ENCODE data around the gene CDRT4.
"Not testable (repeated sequence)": the region's sequence is repeated elsewhere in the genome, so short reads cannot be mapped to it uniquely, and the experiment has no call there.

The CDRT4 gene

DNA sequence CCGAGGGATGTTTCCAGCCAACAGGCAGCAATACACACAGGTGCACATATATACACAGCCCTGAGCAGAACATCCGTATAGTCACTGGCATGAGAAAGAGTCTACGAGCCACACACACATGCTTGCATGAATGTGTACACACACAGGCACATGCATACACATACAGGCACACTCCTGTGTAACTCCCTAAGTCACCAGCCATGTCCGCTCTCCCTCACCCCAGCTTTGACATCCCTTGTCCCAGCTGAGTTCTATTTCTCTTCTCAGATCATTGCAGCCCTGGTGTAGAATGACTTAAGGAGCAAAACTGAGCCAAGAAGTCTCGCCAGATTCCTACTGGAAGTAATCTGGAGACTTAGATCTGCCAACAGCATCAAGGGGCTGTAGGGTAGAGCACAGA lies 13.1 kb downstream of the CDRT4 start:
- no peak for DNase-seq

GRCh38 chr17:15453782-15454181 lies 13.6 kb downstream of the CDRT4 start:
- no peak for DNase-seq

DNA sequence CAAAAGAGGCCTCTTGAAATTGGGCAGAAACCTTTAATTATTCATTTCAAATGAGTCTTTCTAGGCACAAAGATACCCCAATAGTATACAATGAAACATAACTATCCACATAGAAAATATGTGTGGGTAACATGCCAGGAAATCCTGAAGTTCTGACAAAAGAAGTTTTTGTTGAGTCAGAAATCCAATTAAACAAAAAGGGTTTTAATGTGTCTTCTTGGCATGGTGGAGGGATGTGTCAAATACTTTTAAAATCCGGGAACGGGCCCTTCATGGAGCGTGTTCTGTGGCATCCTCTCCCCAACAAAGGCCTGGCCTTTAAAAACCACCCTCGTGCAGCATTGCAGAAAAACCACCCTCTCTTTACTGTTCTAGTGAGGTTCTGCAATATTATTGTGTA lies 14.2 kb downstream of the CDRT4 start:
- no peak for DNase-seq

DNA sequence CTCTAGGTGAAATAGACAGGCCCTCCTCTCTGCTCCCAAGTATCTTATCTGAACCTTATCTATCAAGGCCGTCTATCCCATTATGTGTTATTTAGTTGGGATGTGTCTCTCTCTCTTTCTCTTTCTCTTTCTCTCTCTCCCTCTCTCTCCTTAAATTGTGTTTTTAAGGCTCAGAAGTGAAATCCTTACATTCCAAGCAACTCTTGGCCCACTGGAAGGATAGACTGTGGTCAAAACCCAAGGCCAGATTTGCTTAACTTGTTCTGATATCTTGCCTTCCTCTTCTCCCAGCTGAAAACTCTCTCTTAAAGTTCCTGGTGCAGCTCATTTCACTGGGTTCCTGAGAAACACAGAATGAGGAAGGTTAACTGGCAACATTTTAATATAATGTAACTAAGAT lies 14.7 kb downstream of the CDRT4 start:
- DNase-seq, result no peak

GRCh38 chr17:15451680-15452079 lies 15.7 kb downstream of the CDRT4 start:
- DNase-seq, result no peak

DNA sequence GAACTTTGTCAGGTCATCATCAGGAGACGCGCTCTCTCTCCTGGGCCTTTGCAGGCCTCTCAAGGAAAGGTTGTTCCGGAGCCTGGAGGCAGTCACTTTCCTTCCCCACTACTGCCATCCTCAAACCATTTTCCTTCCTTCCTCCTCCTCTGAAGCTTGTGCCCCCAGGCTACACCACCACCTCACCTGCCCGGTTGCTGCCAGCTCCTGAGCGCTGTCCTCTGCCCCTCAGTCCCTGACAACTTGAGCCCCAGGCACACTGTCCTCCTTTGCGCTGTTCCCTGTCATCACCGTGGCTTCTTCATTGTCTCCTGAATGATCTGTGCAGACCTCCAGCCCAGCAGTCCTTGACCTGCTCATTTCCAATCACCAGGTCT lies 18.9 kb downstream of the CDRT4 start:
- DNase-seq, result no peak

GRCh38 chr17:15447928-15448579 lies 19.4 kb downstream of the CDRT4 start:
- no peak for DNase-seq

DNA sequence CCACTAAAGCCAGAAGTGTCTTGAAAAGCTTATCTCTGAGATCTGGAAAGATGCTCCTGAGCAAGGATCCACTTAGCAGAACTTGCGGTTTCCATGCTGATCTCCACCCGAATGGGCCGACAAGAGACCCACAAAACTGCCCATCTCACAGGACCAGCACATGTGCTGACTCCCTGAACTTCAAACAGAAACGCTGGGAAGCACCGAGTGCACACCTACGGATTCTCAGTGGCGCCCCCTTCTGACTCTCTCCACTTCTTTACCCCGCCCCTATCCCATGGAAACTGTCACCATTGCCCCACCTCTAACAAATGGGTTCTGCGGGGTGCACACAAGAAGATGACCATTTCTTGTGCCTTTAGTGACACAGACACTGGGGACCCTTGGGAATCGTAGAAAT lies 21.4 kb downstream of the CDRT4 start:
- DNase-seq, result no peak

- no peak for DNase-seq
These were observed 22.6 kb downstream of the CDRT4 start for GRCh38 chr17:15444805-15445204.

- DNase-seq, result no peak
These were observed 24.9 kb downstream of the CDRT4 start for GRCh38 chr17:15442311-15443180.

DNA sequence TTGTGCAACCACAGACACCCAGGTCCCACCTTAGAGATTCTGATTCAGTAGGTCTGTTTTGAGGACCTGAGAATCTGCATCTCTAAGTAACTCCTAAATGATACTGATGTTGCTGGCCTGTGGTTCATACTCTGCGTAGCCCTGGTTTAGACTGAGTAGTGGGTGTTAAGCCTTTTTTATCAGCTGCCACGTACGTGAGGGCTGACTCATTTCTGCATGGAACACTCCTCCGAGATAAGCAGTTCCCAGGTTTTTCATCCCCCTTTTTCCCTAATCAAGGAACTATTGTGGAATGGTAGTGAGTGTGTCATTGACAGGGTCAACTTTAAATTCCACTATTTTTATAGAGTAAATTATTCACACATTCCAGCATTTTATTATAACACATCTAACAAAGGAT lies 26.1 kb downstream of the CDRT4 start:
- DNase-seq, result no peak

DNA sequence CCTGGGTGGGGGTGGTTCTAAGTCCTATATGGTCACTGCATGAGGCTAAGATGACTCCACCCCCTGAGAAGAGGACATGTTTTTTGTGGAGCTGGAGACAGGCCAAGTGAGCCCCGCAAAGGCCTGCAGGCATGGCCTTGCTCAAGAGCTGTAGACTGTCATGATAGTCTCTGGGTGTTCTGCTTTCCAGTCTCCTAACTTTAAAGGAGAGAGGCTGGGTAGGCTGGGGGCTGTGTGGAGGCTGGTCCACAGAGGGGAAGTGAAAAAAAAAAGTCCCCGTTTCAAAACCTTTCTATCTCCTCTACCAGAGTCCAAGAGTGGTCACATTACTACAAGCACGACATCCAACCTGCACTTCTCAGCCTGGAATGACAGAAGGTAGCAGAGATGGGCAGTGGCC lies 27.1 kb downstream of the CDRT4 start:
- DNase-seq, result peak; percentile 28 to 49

- DNase-seq, result not testable (repeated sequence)
These were observed 28.0 kb downstream of the CDRT4 start for GRCh38 chr17:15439205-15439985.

GRCh38 chr17:15438491-15439105 lies 28.8 kb downstream of the CDRT4 start:
- DNase-seq, result no peak

DNA sequence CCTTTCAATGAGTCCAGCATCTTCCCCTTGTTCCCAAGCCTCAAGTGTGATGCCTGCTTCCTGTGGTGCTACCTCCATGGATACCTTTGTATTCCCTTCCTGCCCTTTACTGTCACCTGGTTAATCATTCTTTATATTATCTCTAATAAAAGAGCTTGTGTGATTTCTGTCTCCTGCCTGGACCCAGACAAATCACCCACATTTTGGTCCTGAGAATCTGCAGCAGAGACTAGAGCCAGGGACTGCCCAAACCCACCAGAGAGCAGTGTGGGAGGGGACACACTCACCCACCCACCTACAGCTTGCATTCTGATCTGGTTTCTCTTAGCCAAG lies 30.2 kb downstream of the CDRT4 start:
- no peak for DNase-seq

DNA sequence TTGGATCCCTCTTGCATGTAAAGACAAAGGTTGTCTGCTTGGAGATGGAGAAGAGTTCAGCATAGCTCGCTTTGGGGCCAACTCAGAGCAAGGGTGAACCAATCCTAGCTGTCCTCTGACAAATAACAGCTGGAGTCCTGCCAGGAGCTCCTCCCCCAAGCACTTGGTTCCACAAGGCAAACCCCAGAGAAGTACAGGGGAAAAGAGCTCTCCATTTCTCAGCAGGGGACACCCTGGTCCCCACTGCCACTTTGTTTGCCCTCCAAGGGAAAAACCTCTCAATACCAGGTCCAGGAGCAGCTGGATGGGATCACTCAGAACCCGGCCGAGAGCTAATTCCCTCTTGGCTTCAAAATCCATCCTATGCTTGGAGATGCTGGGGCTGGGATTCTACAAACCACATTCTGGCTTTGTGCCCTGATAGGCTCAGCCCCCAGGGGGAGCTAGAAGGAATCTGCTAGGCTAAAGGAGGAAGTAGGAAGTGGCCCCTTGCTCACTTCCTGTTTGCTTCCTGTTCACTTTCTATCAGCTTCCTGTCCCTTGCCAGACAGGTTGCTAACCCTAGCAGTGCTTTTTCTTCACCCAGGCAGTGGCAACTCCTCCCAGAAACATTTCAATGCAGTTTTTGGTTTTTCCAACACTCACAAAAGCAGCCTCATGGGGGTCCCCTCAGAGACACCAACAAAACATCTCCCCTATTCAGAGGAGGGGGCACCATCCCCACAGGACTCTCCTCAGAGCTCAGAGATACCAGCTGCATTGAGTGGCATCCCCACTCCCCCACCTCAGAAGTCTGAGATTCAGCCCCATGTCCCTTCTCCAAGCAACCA lies 30.7 kb downstream of the CDRT4 start:
- peak; percentile 13 to 33 for DNase-seq

DNA sequence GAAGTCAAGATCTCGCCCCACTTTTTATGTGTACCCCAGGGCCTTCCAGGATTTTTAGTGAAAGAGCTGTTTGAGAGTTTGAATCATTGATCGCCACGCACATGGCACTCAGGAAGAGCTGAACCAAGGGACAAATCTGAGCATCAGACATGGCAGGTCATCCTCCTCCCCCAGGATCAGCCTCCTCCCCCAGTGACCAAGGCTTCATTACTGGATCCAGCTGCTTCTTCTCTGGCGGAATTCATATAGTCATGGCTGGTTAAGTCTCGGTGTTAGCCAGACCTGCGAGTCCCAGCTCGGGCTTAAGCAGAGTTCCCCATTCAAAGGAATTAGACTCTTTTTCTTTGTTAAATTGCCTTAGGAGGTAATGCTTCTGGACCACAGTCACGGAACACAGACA lies 32.5 kb downstream of the CDRT4 start:
- DNase-seq, result no peak

GRCh38 chr17:15432807-15433611 lies 34.4 kb downstream of the CDRT4 start:
- no peak for DNase-seq

GRCh38 chr17:15431766-15432165 lies 35.7 kb downstream of the CDRT4 start:
- DNase-seq, result no peak

DNA sequence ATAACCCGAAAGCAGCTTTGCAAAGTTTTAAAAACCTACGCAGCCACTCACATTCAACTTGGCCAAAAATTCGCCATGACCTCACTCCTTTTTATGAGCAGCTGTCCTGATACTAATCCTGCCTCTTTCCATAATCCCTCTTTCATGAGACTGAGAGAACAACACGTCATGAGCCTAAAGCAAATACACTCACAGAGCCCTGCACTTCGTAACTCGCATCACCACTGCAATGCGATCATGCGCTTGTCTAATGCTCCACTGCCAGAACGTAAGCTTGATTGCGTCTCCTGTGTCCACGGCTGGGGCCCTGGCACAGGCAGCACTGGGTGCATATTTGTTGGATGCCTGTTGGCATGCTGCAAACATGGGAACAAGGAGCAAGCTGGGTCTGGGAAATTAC lies 36.2 kb downstream of the CDRT4 start:
- no peak for DNase-seq

DNA sequence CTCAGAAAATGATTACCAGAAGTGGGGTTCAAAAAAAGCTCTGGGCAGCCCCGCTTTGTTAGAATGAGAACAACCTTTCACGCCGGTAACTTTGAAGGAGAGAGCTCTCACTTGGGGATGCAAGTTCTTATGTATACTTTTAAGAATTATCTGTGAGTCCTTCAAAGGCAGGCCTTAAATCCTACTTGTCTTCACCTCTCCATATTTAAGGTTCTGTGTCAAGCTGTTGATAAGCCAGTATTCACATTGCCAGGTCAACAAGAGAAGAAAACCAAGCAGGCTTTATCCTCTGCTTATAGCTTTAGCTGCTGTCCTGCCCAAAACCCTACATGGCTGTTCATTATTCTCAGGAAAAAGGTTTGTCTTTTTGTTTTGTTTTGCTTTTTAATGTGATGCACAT lies 42.9 kb downstream of the CDRT4 start:
- DNase-seq, result no peak
